WI38 (cell line): ENCODE data around the gene TBRG1.
A peak's percentile ranks its signal among the peaks of the same experiment; 100 is the strongest.

Source experiments
- H3K4me3 ChIP-seq: 2 replicates; pipeline ENCODE4 v1.5.1; 2011; ENCODE audit warnings: low read depth, mild to moderate bottlenecking, control low read depth, low read length
- CTCF ChIP-seq: IDR thresholded peaks from 2 replicates; pipeline ENCODE4 v1.5.1; 2012; ENCODE audit warnings: low read depth, mild to moderate bottlenecking, control low read depth, low read length

TBRG1 gene

GRCh38 chr11:124639186-124639585, 16.5 kb downstream of the TBRG1 start:
- no peak overlapping the region for H3K4me3 ChIP-seq

GRCh38 chr11:124640666-124641065, 18.0 kb downstream of the TBRG1 start:
- TF ChIP-seq CTCF = no peak
- H3K4me3 ChIP-seq = no peak overlapping the region

More at GRCh38 chr11:124639186-124639585, 16.5 kb downstream of the TBRG1 start:
- TF ChIP-seq CTCF = no peak

GRCh38 chr11:124642628-124643027, 20.0 kb downstream of the TBRG1 start:
- no peak for TF ChIP-seq CTCF
- no peak overlapping the region for H3K4me3 ChIP-seq

- TF ChIP-seq CTCF = no peak
These were observed 20.5 kb downstream of the TBRG1 start for GRCh38 chr11:124643042-124643604.

GRCh38 chr11:124643605-124644425, 21.2 kb downstream of the TBRG1 start:
- H3K4me3 ChIP-seq = peak overlapping the region; percentile 8
- no peak for TF ChIP-seq CTCF

More at GRCh38 chr11:124643042-124643604, 20.5 kb downstream of the TBRG1 start:
- H3K4me3 ChIP-seq = peak overlapping the region; percentile 3; the same call in 1 of the 2 replicates

- peak overlapping the region; percentile 46 for H3K4me3 ChIP-seq
These were observed 22.0 kb downstream of the TBRG1 start for GRCh38 chr11:124644426-124645280.

More at GRCh38 chr11:124644426-124645280, 22.0 kb downstream of the TBRG1 start:
- TF ChIP-seq CTCF = peak; percentile 76
